Esophagus squamous epithelium (tissue), 5 donors: ENCODE results near the gene EEF1AKMT1. TPM values are rescaled to one million over a fixed set of nuclear protein-coding genes. Genes with fewer than 3 reads are reported as not detected.
"Not testable (repeated sequence)": the region's sequence is repeated elsewhere in the genome, so short reads cannot be mapped to it uniquely, and the experiment has no call there.

Experiments
- DNase-seq: peaks from one replicate; lab custom pipeline; 2025; lab: John Stamatoyannopoulos, UW
- H3K27ac ChIP-seq, 4 donors: fragments of 200-600 bp; sonication (generic); one replicate each; pipeline ENCODE4 v1.5.1; 2016 to 2019; ENCODE audit warnings: mild to moderate bottlenecking in 1 of 4
- H3K27me3 ChIP-seq, 4 donors: fragments of 200-600 bp; sonication (generic); 1 replicate in 3 of 4; 2 replicates in 1 of 4; pipeline versions ENCODE4 v1.5.1 to v1.6.0; 2017 to 2021; ENCODE audit warnings: antibody characterized with exemption in 1 of 4
- H3K36me3 ChIP-seq, 3 donors: fragments of 200-600 bp; sonication (generic); one replicate each; pipeline ENCODE4 v1.5.1; 2016 to 2019
- H3K4me1 ChIP-seq, 3 donors: fragments of 200-600 bp; sonication (generic); one replicate each; pipeline ENCODE4 v1.5.1; 2017 to 2019
- H3K4me3 ChIP-seq, 4 donors: fragments of 200-600 bp; sonication (generic); 1 replicate in 3 of 4; 2 replicates in 1 of 4; pipeline ENCODE4 v1.5.1; 2016 to 2019; ENCODE audit warnings: mild to moderate bottlenecking in 2 of 4, moderate library complexity in 1 of 4
- H3K9me3 ChIP-seq, 3 donors: fragments of 200-600 bp; sonication (generic); one replicate each; pipeline ENCODE4 v1.5.1; 2016 to 2019
- POLR2A ChIP-seq, 4 donors: fragments of 450-650 bp; IDR thresholded peaks; one replicate each; pipeline ENCODE4 v1.6.1; 2017; ENCODE audit warnings: antibody characterized with exemption in 4 of 4, mild to moderate bottlenecking in 4 of 4, moderate library complexity in 3 of 4
- WGBS, 2 donors: methylation state at CpG; one replicate each; pipeline ENCODE4 v1.1.5; 2018; 5-methylcytosine and 5-hydroxymethylcytosine counted together
- intact Hi-C: fragments of 100-400 bp; cut with DNase I; formaldehyde crosslinking; loops from one replicate; pipeline ENCODE4 v1.15.0; 2022
- total RNA-seq, 4 donors: library from RNA; depleted of rRNA; stranded (reverse); fragments of >200 nt; gene quantifications; one replicate each; pipeline ENCODE4 v1.1.0, GENCODE V29; 2016
- TF ChIP-seq, protein P1 (sequence below), 6 experiments: fragments of 450-650 bp in 4 of 6; fragments of 200-600 bp in 2 of 6; sonication (generic) in 2 of 6; IDR thresholded peaks; one replicate each; pipeline ENCODE4 v1.5.1; 2016 to 2019; ENCODE audit warnings: antibody characterized with exemption in 6 of 6, mild to moderate bottlenecking in 4 of 6, moderate library complexity in 4 of 6
- donor health status: DM: yes; HTN: yes; CAD: no.

EEF1AKMT1 gene
- total RNA-seq, 4 donors from 2014 or later: 2.2 to 8.4 (median 5.9) TPM

DNA sequence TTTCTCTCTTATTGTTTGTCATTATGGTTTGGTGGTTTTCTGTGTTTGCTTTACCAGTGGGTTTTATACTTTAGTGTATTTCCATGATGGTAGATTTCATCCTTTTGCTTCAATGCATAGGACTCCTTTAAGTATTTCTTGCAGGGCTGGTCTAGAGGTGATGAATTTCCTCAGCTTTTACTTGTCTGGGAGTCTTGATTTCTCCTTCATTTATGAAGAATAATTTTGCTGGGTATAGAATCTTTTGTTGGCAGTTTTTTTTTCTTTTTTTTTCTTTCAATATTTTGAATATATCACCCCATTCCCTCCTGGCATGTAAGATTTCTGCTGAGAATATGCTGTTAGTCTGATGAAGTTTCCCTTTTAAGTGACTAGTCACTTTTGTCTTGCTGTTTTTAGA is 19.8 kb downstream of the EEF1AKMT1 start:
- intact Hi-C loops: no loop called here
- Histone ChIP-seq H3K4me1 (no peaks in the 10 kb centered on the region), H3K27me3 (no peaks in the 10 kb centered on the region), H3K36me3 (peaks cover 0 to 19% (median 0%) of the 10 kb centered on the region in 3 donors), H3K27ac (no peak overlapping the region), H3K4me3 (no peak overlapping the region), H3K9me3 (peaks cover 0 to 35% (median 12%) of the 10 kb centered on the region in 3 donors)
- DNase-seq: no peak
- TF ChIP-seq POLR2A (IDR thresholded peaks at IDR 0.05): no peak
- TF ChIP-seq, protein P1, sequence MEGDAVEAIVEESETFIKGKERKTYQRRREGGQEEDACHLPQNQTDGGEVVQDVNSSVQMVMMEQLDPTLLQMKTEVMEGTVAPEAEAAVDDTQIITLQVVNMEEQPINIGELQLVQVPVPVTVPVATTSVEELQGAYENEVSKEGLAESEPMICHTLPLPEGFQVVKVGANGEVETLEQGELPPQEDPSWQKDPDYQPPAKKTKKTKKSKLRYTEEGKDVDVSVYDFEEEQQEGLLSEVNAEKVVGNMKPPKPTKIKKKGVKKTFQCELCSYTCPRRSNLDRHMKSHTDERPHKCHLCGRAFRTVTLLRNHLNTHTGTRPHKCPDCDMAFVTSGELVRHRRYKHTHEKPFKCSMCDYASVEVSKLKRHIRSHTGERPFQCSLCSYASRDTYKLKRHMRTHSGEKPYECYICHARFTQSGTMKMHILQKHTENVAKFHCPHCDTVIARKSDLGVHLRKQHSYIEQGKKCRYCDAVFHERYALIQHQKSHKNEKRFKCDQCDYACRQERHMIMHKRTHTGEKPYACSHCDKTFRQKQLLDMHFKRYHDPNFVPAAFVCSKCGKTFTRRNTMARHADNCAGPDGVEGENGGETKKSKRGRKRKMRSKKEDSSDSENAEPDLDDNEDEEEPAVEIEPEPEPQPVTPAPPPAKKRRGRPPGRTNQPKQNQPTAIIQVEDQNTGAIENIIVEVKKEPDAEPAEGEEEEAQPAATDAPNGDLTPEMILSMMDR (IDR thresholded peaks at IDR 0.05): no peak

DNA sequence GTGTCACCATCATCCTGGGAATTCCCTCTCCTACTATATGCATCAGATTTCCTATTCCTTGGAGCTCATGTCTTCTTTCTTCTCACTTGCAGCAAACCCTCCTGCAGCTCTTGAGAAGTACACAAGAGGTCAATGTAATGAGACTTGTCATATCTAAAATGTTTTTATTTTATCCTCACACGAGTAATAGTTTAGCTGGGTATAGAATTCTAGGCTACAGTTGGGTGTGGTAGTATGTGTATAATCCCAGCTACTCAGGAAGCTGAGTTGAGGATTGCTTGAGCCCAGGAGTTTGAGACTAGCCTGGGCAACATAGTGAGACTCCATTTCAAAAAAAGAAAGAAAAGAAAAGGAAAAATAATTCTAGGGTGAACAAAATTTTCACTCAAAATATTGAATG is 24.4 kb downstream of the EEF1AKMT1 start:
- 89 to 92% methylated on average over 1 of the region's 1 CpG for WGBS, 2 donors
- H3K36me3 ChIP-seq: no peaks in the 10 kb centered on the region

DNA sequence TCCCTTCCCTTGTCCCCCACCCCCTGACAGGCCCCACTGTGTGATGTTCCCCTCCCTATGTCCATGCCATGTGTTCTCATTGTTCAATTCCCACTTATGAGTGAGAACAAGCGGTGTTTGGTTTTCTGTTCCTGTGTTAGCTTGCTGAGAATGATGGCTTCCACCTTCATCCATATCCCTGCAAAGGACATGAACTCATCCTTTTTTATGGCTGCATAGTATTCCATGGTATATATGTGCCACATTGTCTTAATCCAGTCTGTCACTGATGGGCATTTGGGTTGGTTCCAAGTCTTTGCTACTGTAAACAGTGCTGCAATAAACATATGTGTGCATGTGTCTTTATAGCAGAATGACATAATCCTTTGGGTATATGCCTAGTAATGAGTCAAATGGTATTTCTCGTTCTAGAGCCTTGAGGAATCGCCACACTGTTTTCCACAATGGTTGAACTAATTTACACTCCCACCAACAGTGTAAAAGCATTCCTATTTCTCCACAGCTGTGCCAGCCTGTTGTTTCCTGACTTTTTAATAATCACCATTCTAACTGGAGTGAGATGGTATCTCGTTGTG is 29.8 kb downstream of the EEF1AKMT1 start:
- DNase-seq, H3K4me3 ChIP-seq, H3K36me3 ChIP-seq, H3K27ac ChIP-seq, H3K9me3 ChIP-seq, H3K4me1 ChIP-seq, H3K27me3 ChIP-seq, intact Hi-C loops: not testable (repeated sequence)
- 84% methylated on average over 4 of the region's 4 CpGs for WGBS, 2 donors

More for the DNA sequence above, 24.4 kb downstream of the EEF1AKMT1 start:
- H3K9me3 ChIP-seq: peaks cover 0 to 28% (median 8%) of the 10 kb centered on the region in 3 donors
- no peak overlapping the region for H3K4me3 ChIP-seq
- DNase-seq: no peak
- H3K4me1 ChIP-seq: no peaks in the 10 kb centered on the region
- no peaks in the 10 kb centered on the region for H3K27me3 ChIP-seq
- intact Hi-C loops: no loop called here
- TF ChIP-seq POLR2A (IDR thresholded peaks at IDR 0.05): no peak
- TF ChIP-seq, protein P1 (IDR thresholded peaks at IDR 0.05): no peak
- no peak overlapping the region for H3K27ac ChIP-seq

DNA sequence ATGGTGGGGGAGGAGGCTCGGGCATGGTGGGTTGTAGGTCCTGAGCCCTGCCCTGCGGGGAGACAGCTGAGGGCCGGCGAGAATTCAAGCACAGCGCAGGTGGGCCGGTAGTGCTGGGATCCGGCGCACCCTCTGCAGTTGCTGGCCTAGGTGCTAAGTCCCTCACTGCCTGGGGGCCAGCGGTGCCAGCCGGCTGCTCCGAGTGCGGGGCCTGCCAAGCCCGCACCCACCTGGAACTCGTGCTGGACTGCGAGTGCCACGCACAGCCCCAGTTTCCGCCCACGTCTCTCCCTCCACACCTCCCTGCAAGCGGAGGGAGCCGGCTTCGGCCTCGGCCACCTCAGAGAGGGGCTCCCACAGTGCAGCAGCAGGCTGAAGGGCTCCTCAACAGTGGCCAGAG is 33.7 kb downstream of the EEF1AKMT1 start:
- Histone ChIP-seq H3K4me3 (no peak overlapping the region), H3K9me3 (peaks cover 0 to 5% (median 0%) of the 10 kb centered on the region in 3 donors), H3K36me3 (no peaks in the 10 kb centered on the region), H3K27me3 (no peaks in the 10 kb centered on the region), H3K4me1 (no peaks in the 10 kb centered on the region), H3K27ac (no peak overlapping the region)
- WGBS, 2 donors: no CpG with 5 or more reads among the region's 22 CpGs
- TF ChIP-seq, protein P1 (IDR thresholded peaks at IDR 0.05): no peak
- TF ChIP-seq POLR2A (IDR thresholded peaks at IDR 0.05): no peak
- DNase-seq: no peak
- intact Hi-C loops: no loop called here

DNA sequence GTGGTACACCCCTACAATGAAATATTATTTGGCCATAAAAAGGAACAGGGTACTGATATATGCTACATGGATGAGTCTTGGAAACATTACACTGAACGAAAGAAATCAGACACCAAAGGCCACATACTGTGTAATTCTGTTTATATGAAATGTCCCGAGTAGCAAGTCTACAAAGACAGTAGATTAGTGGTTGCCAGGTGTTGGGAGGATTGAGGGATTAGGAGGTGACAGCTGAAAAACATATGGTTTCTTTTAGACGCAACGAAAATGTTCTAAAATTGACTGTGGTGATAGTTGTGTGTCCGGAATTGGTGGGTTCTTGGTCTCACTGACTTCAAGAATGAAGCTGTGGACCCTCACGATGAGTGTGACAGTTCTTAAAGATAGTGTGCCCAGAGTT is 35.1 kb downstream of the EEF1AKMT1 start:
- H3K4me1 ChIP-seq: no peaks in the 10 kb centered on the region
- intact Hi-C loops: no loop called here
- no peaks in the 10 kb centered on the region for H3K36me3 ChIP-seq
- 81% methylated on average over 6 of the region's 6 CpGs for WGBS, 2 donors
- H3K4me3 ChIP-seq: no peak overlapping the region
- TF ChIP-seq POLR2A (IDR thresholded peaks at IDR 0.05): no peak
- TF ChIP-seq, protein P1 (IDR thresholded peaks at IDR 0.05): no peak
- DNase-seq: no peak
- H3K9me3 ChIP-seq: peaks cover 0 to 5% (median 0%) of the 10 kb centered on the region in 3 donors
- H3K27me3 ChIP-seq: no peaks in the 10 kb centered on the region
- H3K27ac ChIP-seq: no peak overlapping the region
